ENCODE results near the gene CASK. TPM values are rescaled to one million over a fixed set of nuclear protein-coding genes. Genes with fewer than 3 reads are reported as not detected.

The CASK gene
- total RNA-seq, 1 donor from 2014 or later = 13.4 TPM

GRCh38 chrX:41553688-41554087, 369.7 kb downstream of the CASK start:
- TF ChIP-seq CTCF (IDR thresholded peaks at IDR 0.05; ENCODE audit: borderline replicate concordance) = no peak
- no peaks in the 10 kb centered on the region for H3K4me1 ChIP-seq
- DNase-seq = no peak
- no peaks in the 10 kb centered on the region for H3K36me3 ChIP-seq
- no peaks in the 10 kb centered on the region for H3K9me3 ChIP-seq (replicated peaks)
- H3K4me3 ChIP-seq = no peak overlapping the region
- H3K27ac ChIP-seq (replicated peaks) = no peak overlapping the region
- H3K27me3 ChIP-seq (ENCODE audit: low read depth) = no peaks in the 10 kb centered on the region
- intact Hi-C loops (cut with micrococcal nuclease) = no loop called here

GRCh38 chrX:41548411-41548810, 374.9 kb downstream of the CASK start:
- no peak overlapping the region for H3K27ac ChIP-seq (replicated peaks)
- H3K9me3 ChIP-seq (replicated peaks) = no peaks in the 10 kb centered on the region
- TF ChIP-seq CTCF (IDR thresholded peaks at IDR 0.05; ENCODE audit: borderline replicate concordance) = no peak
- H3K4me3 ChIP-seq = no peak overlapping the region
- H3K36me3 ChIP-seq = no peaks in the 10 kb centered on the region
- H3K27me3 ChIP-seq (ENCODE audit: low read depth) = no peaks in the 10 kb centered on the region
- H3K4me1 ChIP-seq = no peaks in the 10 kb centered on the region
- intact Hi-C loops (cut with micrococcal nuclease) = no loop called here
- no peak for DNase-seq

DNA sequence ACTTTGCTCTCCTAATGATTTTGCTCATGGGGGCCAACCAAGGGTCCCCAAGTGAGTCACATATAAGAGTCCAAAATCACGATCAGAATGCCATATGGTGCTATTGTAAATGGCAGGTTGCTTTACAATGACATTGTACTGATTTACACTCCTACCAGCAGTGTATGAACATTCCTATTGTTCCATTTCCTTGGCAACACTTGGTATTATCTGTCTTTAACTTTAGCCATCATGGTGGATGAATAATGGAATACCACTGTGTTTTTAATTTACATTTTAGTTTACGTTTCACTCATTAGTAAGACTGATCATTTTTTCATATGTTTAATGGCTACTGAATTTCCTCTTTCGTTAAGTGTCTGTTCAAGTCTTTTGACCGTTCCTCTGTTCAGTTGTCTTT, 379.7 kb downstream of the CASK start:
- no peaks in the 10 kb centered on the region for H3K4me1 ChIP-seq
- no peaks in the 10 kb centered on the region for H3K36me3 ChIP-seq
- DNase-seq = no peak
- intact Hi-C loops (cut with micrococcal nuclease) = no loop called here
- H3K9me3 ChIP-seq (replicated peaks) = no peaks in the 10 kb centered on the region
- no peak overlapping the region for H3K4me3 ChIP-seq
- no peaks in the 10 kb centered on the region for H3K27me3 ChIP-seq (ENCODE audit: low read depth)
- no peak overlapping the region for H3K27ac ChIP-seq (replicated peaks)
- TF ChIP-seq CTCF (IDR thresholded peaks at IDR 0.05; ENCODE audit: borderline replicate concordance) = no peak

- no peaks in the 10 kb centered on the region for H3K4me1 ChIP-seq
- H3K9me3 ChIP-seq (replicated peaks) = no peaks in the 10 kb centered on the region
- no peak overlapping the region for H3K4me3 ChIP-seq
- no peaks in the 10 kb centered on the region for H3K27me3 ChIP-seq (ENCODE audit: low read depth)
- DNase-seq = no peak
- no peak overlapping the region for H3K27ac ChIP-seq (replicated peaks)
- no peaks in the 10 kb centered on the region for H3K36me3 ChIP-seq
- no peak for TF ChIP-seq CTCF (IDR thresholded peaks at IDR 0.05; ENCODE audit: borderline replicate concordance)
- intact Hi-C loops (cut with micrococcal nuclease) = no loop called here
These were observed 380.3 kb downstream of the CASK start for GRCh38 chrX:41543025-41543424.

DNA sequence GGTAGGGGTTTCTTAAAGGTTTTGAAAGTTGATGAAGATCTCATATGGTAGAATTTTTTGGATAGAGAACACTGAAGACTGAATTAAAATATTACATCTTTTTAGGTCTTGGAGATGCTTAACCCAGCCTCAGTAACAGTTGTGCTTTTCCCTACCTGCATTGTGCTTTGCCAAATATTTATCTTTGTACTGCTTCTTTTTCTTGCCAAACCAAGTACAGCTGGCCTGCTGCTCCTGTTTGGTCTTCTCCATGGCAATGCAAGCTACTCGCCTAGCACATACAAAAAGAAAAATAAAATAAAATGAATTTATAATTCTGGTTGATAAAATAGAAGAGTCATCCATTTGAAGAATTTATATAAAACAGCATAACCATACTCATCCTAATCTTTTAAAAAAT, 380.8 kb downstream of the CASK start:
- intact Hi-C loops (cut with micrococcal nuclease) = no loop called here
- no peak for TF ChIP-seq CTCF (IDR thresholded peaks at IDR 0.05; ENCODE audit: borderline replicate concordance)

DNA sequence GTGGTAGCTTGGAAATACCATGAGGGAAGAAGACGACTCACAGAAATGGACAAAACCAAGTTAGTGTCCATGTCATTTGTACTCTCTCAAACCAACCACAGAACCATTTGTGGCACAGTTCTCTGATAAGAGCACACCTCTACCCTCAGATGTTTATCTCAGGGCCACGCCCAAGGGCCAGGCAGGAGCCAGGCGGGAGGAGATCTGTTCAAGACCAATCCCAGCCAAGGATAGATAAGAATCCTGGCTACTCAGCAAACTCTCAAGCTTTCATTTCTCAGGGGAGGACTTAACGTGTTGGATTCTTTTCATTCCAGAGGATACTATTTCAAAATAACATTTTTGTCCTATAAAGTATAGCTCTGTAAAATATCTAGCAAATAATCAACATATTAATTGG, 381.2 kb downstream of the CASK start:
- intact Hi-C loops (cut with micrococcal nuclease) = no loop called here
- no peak overlapping the region for H3K27ac ChIP-seq (replicated peaks)
- no peaks in the 10 kb centered on the region for H3K36me3 ChIP-seq
- no peak for DNase-seq
- H3K4me3 ChIP-seq = no peak overlapping the region
- TF ChIP-seq CTCF (IDR thresholded peaks at IDR 0.05; ENCODE audit: borderline replicate concordance) = no peak
- no peaks in the 10 kb centered on the region for H3K4me1 ChIP-seq
- no peaks in the 10 kb centered on the region for H3K9me3 ChIP-seq (replicated peaks)
- H3K27me3 ChIP-seq (ENCODE audit: low read depth) = no peaks in the 10 kb centered on the region

More for the DNA sequence above, 380.8 kb downstream of the CASK start:
- Histone ChIP-seq H3K4me1 (no peaks in the 10 kb centered on the region), H3K4me3 (no peak overlapping the region), H3K27me3 (ENCODE audit: low read depth) (no peaks in the 10 kb centered on the region), H3K36me3 (no peaks in the 10 kb centered on the region), H3K27ac (replicated peaks) (no peak overlapping the region), H3K9me3 (replicated peaks) (no peaks in the 10 kb centered on the region)
- DNase-seq = no peak

All from left ventricle myocardium inferior (tissue), 1 donor.